ENCODE results near the gene CCL28.
A peak's percentile ranks its signal among the peaks of the same experiment; 100 is the strongest.
"Not testable (repeated sequence)": the region's sequence is repeated elsewhere in the genome, so short reads cannot be mapped to it uniquely, and the experiment has no call there.

The CCL28 gene

DNA sequence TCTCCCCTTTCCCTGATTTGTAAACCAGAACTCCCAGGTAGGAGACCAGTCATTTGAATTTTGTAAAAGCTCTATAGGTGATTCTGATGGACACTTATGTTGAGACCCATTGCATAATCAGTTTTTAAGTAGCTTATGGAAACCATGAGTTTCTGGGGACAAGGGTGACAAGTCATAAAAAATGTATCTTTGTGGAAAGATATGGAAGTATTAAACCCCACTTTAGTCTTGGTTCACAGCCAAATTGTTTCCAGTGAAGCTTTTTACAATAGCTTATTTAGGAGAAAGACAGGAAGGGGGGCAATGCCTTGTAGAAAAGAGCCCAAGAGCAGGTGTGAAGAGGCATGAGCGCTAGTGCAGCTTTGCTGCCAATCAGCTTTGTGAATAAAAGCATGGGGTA, 453 bp upstream of the CCL28 start:
- Histone ChIP-seq H3K27ac (no peak overlapping the region), H3K4me3 (no peak overlapping the region)

DNA sequence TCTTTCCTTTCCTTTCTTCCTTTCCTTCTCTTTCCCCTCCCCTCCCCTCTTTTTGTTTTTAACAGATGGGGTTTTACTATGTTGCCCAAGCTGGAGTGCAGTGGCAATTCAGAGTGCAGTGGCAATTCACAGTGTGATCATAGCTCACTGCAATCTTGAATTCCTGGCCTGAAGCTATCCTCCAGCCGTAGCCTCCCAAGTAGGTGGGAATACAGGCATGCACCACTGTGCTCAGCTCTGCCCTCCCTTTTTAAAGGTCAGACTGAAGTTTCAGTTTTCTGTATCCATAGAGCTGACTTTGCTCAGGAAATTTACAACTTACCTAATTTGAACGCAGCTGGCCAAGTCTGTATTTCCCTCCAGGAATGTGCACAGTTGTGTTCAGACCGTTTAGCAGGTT, 696 bp downstream of the CCL28 start:
- H3K4me3 ChIP-seq: no peak overlapping the region
- no peak overlapping the region for H3K27ac ChIP-seq

DNA sequence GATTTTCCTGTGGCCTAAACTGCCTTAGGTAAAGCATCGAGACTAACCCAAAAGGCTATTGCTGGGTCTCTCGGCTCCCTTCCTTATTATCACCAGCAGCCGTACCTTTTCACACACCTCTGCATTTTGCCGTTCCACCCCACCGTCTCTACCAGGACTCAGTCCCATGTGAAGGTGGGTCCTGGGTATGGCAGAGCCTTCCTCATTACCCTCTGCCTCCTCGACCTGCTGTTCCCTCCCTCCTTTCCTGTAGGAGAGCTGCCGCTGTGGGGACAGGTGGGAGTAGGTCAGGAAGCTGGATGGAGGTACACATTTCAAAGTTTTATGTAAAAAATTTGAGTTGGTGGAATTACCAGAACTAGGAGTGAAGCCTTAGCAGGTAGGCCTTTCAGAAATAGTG, 1.8 kb downstream of the CCL28 start:
- no peak overlapping the region for H3K27ac ChIP-seq
- H3K4me3 ChIP-seq: no peak overlapping the region

DNA sequence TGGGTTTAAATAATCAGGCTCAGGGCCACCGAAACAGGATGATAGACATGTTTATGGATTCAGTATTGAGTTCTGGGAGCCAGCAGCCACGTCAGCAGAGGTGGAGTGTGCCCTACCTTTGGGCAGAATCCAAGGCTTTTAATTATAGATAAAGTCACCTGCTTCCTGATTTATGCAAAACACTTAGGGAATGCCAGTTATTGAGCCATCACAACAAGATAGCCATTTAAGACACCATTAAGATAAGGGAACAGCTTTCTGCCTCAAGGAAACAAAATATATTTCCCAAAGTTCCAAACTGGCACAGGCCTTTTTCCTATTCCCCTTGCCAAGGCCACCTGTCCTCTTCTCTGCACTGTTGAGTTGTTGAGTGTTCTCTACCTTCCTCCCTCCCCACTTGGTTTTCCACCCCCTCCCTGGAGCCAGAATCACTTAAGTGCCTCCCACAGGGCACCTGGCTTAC, 2.4 kb downstream of the CCL28 start:
- H3K4me3 ChIP-seq: no peak overlapping the region
- H3K27ac ChIP-seq: no peak overlapping the region

DNA sequence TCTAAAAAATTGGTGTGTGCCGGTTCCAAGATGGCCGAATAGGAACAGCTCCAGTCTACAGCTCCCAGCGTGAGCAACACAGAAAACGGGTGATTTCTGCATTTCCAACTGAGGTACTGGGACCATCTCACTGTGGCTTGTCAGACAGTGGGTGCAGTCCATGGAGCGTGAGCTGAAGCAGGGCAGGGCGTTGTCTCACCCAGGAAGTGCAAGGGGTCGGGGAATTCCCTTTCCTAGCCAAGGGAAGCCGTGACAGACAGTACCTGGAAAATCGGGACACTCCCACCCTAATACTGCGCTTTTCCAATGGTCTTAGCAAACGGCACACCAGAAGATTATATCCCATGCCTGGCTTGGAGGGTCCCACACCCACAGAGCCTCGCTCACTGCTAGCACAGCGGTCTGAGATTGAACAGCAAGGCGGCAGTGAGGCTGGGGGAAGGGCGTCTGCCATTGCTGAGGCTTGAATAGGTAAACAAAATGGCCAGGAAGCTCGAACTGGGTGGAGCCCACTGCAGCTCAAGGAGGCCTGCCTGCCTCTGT, 9.6 kb downstream of the CCL28 start:
- H3K27ac ChIP-seq, H3K4me3 ChIP-seq: not testable (repeated sequence)

DNA sequence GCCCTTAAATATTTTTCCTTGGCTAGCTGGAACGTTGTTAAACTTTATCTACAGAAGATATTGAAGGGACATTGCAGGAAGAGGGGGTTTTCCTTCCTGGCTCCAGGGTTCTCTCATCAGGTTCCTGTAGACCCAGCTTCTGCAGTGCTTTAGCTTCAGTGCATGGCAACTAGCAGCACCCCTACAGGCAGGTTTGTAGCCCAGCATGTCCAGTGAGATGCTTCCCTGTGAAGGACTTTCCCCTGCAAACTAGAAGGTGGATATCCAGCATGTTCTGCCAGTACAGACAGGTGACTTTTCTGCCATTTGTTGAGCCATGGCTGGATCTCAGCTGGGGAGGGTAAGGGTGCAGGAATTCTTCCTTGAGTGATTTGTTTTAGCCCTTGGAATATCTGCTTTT, 10.4 kb downstream of the CCL28 start:
- Histone ChIP-seq H3K4me3 (no peak overlapping the region), H3K27ac (no peak overlapping the region)

DNA sequence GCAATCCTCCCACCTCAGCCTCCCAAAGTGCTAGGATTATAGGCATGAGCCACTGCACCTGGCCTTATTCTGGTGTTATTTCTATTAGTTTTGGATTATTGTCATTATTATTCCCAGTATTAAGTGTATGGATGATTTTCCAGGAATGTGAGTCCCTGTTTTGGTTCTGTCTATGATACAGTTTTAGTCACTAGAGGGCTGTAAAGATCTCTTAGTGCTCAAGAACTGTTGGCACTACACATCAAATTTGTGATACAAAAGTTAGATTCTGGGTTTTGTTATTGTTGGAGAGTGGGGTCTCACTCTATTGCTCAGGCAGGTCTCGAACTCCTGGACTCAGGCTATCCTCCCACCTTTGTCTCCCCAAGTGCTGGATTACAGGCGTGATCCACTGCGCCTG, 12.1 kb downstream of the CCL28 start:
- Histone ChIP-seq H3K4me3 (no peak overlapping the region), H3K27ac (no peak overlapping the region)

DNA sequence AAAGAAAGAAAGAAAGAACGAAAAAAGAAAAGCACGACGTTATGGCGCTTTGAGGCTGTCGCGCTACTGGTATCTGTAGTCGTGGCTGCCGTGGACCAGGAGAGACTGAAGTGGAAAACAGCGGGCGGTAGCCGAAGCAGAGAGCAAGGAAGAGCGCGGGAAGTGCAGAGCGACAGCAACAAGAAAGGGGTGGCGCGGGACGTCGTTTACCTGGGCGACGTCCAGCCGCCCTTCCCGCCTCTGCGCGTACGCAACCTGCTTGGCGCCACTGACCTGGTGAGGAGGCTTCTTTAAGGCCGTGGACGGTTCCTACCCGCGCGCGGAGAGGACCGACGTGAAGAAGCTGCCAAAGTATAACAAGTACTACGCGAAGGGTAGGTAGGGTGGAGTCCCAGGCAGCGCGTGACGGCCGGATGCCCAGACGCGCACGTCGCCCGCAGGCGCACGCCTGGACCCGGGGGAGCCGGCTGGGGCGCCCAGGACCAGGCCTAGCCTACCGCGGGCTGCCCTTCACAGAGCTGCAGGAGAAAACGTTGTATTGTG, 15.4 kb downstream of the CCL28 start:
- peak overlapping the region; percentile 34 to 69 (median 63) for H3K4me3 ChIP-seq
- peak overlapping the region in 20 of 21 experiments; percentile 10 to 86 (median 71) for H3K27ac ChIP-seq

DNA sequence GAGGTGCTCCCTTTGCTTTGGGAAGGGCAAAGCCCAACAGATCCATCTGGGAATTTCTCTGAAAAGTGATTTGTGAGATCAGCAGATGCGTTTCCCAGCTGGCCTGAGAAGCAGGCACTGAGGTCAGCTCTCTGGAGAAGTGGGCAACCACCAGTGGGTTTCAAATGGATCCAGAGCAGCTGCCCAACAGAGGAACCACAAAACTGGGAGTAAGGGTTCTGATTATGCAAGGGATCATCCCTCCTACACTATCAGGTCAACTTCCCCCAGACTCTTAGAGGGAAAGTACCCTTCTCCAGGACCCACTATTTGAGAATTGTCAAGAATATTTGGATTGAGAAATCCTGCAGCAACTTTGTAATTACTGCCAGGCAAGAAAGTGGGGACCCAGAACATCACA, 21.7 kb downstream of the CCL28 start:
- Histone ChIP-seq H3K4me3 (no peak overlapping the region), H3K27ac (no peak overlapping the region)

DNA sequence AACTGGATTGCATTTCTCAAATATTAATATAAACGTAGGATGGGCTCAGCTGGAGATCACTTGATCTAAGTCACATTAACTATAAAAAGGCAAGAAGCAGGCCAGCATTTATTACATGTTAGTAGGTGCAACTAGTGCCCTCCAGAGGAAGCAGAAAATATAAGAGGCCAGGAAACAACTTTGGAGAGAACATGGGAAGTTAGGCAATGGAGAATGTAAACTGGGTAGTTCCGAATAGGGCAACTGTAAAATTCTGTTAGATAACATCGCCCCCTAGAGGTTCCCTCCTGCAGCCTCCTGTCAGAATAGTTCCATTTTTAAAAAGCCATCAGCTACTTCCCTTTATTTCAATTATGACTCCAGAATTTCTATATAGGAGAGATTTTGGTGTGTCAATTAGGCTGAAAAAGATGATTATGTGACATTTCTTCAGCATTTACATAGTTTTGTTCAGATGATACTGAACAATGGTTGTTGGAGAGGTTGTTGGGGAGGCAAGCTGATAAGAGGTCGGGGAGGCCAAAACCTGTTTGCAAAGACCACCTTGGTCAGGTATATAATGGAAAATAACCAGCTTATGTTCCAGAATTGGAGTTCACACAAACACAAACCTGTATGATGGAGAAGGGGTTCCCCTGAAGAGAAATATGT, 22.4 kb downstream of the CCL28 start:
- no peak overlapping the region for H3K27ac ChIP-seq
- no peak overlapping the region for H3K4me3 ChIP-seq

DNA sequence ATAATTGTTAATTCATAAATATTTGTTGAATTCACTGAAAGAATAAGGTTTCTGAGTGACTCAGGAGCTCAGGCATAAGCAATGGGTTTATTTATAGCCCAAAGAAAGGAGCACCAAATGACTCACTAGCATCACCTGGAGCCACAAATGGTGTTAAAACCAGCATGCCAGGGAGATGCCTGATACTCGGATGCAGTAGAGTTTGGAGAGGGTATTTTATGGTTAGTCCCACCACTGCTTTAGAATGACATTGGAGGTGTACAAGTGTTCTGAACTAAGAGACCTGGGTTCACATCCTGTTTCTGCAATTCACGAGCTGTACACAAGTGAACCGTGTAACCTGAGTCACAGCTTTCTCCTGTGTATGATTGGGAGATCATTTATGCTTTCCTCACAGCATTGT, 25.2 kb downstream of the CCL28 start:
- Histone ChIP-seq H3K4me3 (no peak overlapping the region), H3K27ac (no peak overlapping the region)

DNA sequence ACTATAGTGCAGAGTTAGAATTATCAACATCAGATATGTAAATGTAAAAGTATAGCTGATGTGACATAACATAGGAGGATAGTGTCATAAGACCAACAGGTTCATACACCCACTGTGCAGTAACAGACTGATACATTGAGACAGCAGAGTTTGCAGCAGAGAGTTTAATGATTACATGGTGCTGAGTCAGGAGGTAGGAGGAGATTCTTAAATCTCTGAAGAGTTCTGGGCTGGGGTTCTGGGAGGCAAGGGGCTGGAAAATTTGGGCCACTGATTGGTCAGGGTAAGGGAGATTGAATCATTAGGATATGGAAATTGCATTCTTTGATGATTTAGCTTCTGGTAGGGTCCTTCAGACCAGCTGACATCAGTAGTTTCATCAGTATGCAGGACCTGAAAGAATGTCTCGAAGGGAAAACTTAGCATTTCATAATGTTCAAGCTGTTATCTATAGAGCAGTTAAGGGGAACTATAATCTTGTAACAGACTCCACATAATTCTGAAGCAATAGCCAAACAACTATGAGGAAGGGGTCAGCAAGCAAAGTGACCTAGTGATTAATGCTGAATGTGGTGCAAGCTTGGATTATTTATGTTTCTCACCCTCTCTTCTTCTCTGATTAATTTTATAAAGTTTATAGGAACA, 35.6 kb downstream of the CCL28 start:
- H3K27ac ChIP-seq: no peak overlapping the region
- H3K4me3 ChIP-seq: no peak overlapping the region

DNA sequence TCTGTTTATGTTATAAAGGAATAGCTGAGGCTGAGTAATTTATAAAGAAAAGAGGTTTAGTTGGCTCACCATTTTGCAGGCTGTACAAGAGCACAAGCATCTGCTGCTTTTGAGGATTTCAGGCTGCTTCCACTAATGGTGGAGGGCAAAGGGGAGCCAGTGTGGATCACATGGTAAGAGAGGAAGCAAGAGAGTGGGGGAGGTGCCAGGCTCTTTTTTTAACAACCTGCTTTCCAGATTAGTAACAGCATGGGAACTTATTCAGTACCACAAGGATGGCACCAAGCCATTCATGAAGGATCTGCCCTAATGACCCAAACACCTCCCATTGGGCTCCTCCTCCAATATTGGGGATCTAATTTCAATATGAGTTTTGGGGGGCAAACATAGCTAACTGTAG, 40.4 kb downstream of the CCL28 start:
- Histone ChIP-seq H3K27ac (no peak overlapping the region), H3K4me3 (no peak overlapping the region)

DNA sequence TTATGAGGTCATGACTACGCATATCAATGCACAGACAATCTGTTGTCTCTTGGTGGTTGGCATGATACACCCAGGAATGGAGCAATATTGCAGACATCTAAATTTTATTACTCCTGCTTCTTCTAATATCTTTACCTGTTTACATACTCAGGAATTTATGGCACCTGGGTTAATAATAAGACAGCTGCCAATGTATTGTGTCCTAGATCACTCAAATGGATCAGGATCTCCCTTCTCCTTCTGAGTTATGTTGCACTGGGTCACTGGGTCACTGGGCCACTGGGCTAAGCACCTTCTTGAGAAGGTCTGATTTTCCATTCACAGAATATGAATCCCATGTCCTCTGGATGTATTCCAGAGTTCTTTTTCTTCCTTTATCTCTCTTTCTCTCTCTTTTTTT, 41.8 kb downstream of the CCL28 start:
- Histone ChIP-seq H3K27ac (no peak overlapping the region), H3K4me3 (no peak overlapping the region)

DNA sequence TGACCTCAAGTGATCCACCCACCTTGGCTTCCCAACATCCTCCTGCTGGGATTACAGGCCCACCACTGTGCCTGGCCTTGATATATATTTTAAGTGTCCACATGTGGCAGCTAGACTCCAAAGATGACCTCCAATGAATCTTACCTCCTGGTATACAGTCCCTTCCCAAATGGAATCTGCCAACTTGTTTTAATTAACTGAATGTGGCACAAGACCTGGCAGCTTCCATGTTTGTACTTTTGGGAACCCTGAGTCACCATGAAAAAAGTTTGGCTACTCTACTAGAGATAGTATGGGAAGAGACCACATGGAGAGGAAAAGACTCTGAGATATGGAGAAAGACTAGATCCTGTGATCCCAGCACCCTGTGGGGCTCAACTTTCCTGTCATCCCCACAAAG, 42.5 kb downstream of the CCL28 start:
- H3K4me3 ChIP-seq: no peak overlapping the region
- H3K27ac ChIP-seq: no peak overlapping the region

DNA sequence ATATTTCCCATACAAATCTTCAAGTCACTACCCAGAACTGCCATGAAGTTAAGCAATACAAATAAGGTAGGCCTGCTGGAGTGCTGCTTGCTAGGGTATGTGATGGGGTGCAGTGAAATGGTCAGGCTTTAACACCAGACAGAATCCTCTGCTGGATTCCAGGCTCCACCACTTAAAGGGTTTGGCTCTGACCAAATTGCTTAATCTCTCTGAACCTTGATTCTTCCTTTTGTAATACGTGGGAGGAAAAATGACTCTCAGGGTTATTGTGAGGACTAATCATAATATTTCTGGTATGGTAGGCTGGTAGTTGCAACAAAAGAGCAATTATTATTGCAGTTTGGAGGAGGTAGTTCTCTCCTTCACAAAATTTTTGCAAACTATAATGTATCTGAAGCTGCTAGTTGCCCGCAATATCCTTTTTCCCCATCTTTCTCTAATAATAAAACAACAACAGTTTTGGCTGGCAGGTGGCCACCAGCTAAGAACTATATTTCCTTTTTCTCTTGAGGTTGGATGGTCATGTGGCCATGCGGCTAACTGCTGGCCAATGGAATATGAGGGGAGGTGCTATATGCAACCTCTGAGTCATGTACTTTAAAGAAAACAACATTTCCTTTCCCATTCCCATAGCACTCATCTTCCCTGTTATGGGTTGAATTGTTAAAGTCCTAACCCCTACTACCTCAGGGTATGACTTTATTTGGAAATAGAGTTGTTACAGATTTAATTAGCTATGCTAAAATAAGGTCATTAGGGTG, 44.1 kb downstream of the CCL28 start:
- Histone ChIP-seq H3K4me3 (no peak overlapping the region), H3K27ac (peak overlapping the region in 5 of 21 experiments; percentile 24 to 54 (median 37))

DNA sequence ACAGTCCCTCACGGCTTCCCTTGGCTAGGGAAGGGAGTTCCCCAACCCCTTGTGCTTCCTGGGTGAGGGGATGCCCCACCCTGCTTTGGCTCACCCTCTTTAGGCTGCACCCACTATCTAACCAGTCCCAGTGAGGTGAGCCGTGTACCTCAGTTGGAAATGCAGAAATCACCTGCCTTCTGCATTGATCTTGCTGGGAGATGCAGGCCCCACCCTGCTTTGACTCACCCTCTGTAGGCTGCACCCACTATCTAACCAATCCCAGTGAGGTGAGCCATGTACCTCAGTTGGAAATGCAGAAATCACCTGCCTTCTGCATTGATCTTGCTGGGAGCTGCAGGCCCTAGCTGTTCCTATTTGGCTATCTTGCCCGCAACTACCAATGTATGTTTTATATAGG, 44.7 kb downstream of the CCL28 start:
- Histone ChIP-seq H3K4me3 (no peak overlapping the region), H3K27ac (peak overlapping the region in 7 of 21 experiments; percentile 30 to 79 (median 45))

DNA sequence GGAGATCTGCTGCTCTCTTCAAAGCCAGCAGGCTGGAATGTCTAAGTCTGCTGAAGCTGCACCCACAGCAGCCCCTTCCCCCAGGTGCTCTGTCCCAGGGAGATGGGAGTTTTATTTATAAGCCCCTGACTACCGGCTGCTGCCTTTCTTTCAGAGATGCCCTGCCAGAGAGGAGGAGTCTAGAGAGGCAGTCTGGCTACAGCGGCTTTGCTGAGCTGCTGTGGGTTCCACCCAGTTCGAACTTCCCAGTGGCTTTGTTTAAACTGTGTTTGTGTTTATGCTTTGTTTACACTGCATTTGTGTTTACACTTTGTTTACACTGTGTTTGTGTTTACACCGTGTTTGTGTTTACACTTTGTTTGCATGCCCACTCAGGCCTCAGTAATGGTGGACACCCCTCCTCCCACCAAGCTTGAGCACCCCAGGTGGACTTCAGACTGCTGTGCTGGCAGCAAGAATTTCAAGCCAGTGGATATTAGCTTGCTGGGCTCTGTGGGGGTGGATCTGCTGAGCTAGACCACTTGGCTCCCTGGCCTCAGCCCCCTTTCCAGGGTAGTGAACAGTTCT, 45.4 kb downstream of the CCL28 start:
- H3K27ac ChIP-seq: peak overlapping the region in 11 of 21 experiments; percentile 10 to 79 (median 42)
- H3K4me3 ChIP-seq: not testable (repeated sequence)

DNA sequence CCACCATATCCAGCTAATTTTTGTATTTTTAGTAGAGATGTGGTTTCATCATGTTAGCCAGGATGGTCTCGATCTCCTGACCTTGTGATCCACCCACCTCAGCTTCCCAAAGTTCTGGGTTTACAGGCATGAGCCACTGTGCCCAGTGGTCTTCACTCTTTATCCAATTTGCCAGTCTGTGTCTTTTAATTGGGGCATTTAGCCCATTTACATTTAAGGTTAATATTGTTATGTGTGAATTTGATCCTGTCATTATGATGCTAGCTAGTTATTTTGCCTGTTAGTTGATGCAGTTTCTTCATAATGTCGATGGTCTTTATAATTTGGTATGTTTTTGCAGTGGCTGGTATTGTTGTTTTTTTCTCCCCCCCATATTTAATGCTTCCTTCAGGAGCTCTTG, 47.0 kb downstream of the CCL28 start:
- not testable (repeated sequence) for H3K27ac ChIP-seq, H3K4me3 ChIP-seq

Data from skin epidermis (tissue), 12 donors.